ENCODE measurements around the gene RPTOR.

Gene RPTOR

GRCh38 chr17:80798595-80799537 lies 254.2 kb downstream of the RPTOR start:
- DNase-seq (ENCODE audit: low read depth), result no peak
- no peak overlapping the region for H3K4me3 ChIP-seq (ENCODE audit: low read depth, low read length)
- no peak for TF ChIP-seq CTCF (IDR thresholded peaks at IDR 0.05; ENCODE audit: insufficient read depth, low read depth, low read length, missing control alignments)

- no peak for DNase-seq (ENCODE audit: low read depth)
- no peak for TF ChIP-seq CTCF (IDR thresholded peaks at IDR 0.05; ENCODE audit: insufficient read depth, low read depth, low read length, missing control alignments)
- H3K4me3 ChIP-seq (ENCODE audit: low read depth, low read length), result no peak overlapping the region
Observed at GRCh38 chr17:80799538-80800480, 255.2 kb downstream of the RPTOR start.

GRCh38 chr17:80800481-80801391 lies 256.1 kb downstream of the RPTOR start:
- no peak overlapping the region for H3K4me3 ChIP-seq (ENCODE audit: low read depth, low read length)
- no peak for DNase-seq (ENCODE audit: low read depth)
- no peak for TF ChIP-seq CTCF (IDR thresholded peaks at IDR 0.05; ENCODE audit: insufficient read depth, low read depth, low read length, missing control alignments)

- no peak for TF ChIP-seq CTCF (IDR thresholded peaks at IDR 0.05; ENCODE audit: insufficient read depth, low read depth, low read length, missing control alignments)
- no peak for DNase-seq (ENCODE audit: low read depth)
- H3K4me3 ChIP-seq (ENCODE audit: low read depth, low read length), result no peak overlapping the region
Observed at GRCh38 chr17:80802626-80803450, 258.2 kb downstream of the RPTOR start.

- no peak for TF ChIP-seq CTCF (IDR thresholded peaks at IDR 0.05; ENCODE audit: insufficient read depth, low read depth, low read length, missing control alignments)
- DNase-seq (ENCODE audit: low read depth), result no peak
- H3K4me3 ChIP-seq (ENCODE audit: low read depth, low read length), result no peak overlapping the region
Observed at GRCh38 chr17:80803451-80804428, 259.1 kb downstream of the RPTOR start.
